C4-2B (cell line): ENCODE data around the gene USP35.
"Not testable (repeated sequence)": the region's sequence is repeated elsewhere in the genome, so short reads cannot be mapped to it uniquely, and the experiment has no call there.

Source experiments
- H3K27ac ChIP-seq: fragments of 450-650 bp; 2 replicates; pipeline ENCODE4 v1.5.1; 2017
- CTCF ChIP-seq: fragments of 450-650 bp; conservative IDR thresholded peaks from 2 replicates; pipeline ENCODE4 v1.5.1; 2017; ENCODE audit warnings: mild to moderate bottlenecking
- ZFX ChIP-seq: fragments of 450-650 bp; IDR thresholded peaks from 2 replicates; pipeline ENCODE4 v1.6.1; 2017

USP35 gene

DNA sequence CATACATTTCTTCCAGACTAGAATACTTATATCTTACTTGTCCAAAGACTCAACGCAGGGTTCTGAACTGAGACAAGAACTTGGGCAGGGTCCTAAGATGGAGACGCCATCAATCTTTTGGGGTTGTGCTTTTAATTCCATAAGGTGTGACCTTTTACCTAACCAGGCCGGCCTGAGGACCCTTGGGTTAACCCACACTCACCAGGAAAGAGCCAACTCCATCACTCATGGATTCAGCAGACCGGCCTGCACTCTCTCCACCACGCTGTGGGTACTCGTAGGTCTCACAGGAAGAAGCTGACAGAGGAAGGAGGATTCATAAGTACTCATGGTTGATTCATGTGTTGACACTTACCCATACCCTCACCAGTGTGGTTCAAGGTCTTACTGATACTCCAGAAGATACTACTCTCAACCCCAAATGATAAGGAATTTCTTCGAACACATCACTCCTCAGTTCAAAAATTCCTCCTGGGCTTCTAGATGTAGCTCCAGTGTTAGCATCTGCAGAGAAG, 36.2 kb downstream of the USP35 start:
- TF ChIP-seq ZFX (no peak), CTCF (no peak)
- H3K27ac ChIP-seq = no peak overlapping the region

DNA sequence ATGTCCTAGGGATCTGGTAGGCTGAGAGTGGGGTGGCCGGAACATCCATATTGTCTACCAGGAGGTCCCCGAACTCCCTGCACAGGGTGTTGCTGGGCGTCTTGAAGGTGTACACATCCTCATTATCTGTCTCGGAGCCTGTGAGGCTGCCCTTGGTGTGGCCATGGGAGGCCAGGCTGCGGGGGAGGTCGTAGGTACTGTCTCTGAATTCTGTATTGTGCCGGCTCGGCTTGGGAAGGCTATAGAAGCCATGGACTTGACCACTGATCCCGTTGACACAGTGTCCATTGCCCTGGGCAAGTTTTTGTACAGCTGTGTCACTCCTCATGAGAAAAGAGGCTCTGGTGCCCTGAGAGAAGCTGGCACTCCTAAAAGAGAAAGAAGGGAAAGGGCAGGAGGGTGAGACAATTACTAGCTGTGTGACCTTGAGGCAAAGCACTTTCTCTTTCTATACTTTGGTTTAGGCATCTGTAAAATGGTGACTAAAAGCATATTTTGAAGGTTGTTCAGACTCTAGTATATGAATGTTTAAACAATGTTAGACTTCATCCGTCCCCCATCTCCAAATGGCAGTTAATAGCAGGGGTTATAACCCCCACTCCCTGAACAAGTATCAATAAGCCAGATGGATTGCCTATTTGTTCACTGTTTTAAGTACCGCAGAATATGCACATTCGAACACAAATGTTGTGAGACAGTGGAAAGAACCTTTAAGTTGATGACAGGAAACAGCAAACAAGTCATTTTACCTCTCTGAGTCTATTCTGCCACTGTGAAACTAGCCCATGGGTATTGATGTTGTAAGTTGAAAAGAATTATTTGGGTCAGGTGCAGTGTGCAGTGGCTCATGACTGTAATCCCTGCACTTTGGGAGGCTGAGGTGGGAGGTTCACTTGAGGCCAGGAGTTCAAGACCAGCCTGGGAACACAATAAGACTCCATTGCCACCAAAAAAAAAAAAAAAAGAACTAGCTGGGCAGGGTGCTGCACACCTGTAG, 38.3 kb downstream of the USP35 start:
- no peak for TF ChIP-seq ZFX
- no peak for TF ChIP-seq CTCF

GRCh38 chr11:78227921-78228320, 39.2 kb downstream of the USP35 start:
- TF ChIP-seq ZFX (no peak), CTCF (no peak)
- H3K27ac ChIP-seq = no peak overlapping the region

More for the DNA sequence above, 38.3 kb downstream of the USP35 start:
- no peak overlapping the region for H3K27ac ChIP-seq

DNA sequence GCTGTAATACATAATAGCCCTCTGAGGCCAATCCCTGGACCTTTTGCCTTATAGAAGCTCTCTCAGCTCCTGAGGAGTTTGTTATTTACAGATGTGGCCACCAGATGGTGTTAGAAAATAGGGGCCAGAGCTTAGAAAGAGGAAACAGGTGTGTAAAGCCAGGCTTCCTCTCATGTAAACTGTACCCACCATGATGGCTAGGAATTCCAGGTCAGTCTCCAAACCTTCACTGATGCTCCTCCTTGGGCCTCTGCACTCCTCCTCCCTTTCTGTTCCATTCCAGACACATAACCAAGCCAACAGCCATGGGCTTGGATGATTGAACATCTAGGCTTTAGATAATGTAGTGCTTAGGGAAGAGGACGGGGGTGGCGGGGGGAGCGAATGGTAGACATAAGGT, 39.7 kb downstream of the USP35 start:
- no peak for TF ChIP-seq ZFX
- TF ChIP-seq CTCF = peak; percentile 71
- H3K27ac ChIP-seq = no peak overlapping the region

GRCh38 chr11:78229106-78229505, 40.4 kb downstream of the USP35 start:
- no peak for TF ChIP-seq ZFX
- no peak overlapping the region for H3K27ac ChIP-seq

GRCh38 chr11:78230161-78230877, 41.6 kb downstream of the USP35 start:
- TF ChIP-seq ZFX (no peak), CTCF (no peak)
- H3K27ac ChIP-seq = no peak overlapping the region

DNA sequence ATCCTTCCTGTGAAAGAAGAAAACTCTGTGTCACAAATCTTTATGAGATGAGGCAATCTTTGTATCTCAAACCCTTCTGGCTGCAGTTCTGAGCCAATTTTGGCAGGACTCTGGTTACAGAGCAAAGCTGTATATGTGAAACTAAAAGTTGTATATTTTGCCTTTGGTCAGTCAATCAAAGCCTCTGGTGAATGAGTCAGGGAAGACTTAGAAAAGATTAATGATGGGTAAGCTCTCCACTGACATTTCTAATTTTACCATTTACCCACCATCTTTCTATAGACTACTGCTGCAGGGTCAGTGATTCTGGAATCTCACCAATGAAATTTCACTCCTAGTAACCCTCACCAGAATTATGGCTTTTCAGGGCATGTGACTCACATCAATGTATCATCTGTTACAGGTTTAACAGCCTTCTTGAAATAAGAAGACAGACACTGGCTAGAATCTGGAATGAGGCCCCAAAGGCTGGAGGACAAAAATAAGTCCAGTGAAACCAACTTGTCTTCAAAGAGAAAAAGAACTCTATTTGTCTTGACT, 43.3 kb downstream of the USP35 start:
- no peak overlapping the region for H3K27ac ChIP-seq
- TF ChIP-seq ZFX = no peak
- no peak for TF ChIP-seq CTCF

DNA sequence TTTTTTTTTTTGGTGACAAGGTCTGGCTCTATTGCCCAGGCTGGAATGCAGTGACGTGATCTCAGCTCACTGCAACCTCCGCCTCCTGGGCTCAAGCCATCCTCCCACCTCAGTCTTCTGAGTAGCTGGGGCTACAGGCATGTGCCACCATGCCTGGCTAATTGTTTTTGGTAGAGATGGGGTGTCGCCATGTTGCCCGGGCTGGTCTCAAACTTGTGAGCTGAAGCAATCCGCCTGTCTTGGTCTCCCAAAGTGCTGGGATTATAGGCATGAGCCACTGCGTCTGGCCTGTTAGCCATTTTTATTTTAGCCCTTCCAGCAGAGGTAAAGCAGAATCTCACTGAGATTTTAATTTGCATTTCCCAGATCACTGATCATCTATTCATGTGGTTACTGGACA, 44.3 kb downstream of the USP35 start:
- H3K27ac ChIP-seq = not testable (repeated sequence)
